Stimulated activated naive CD8-positive, alpha-beta T cell treated with anti-CD3 and anti-CD28 coated beads, Interleukin-15, Interleukin-2, amounts not matched to agents 100 U/mL and 50 U/mL, for 24 hours (primary cell): ENCODE measurements around the gene GALNT12.

ENCODE experiments used
- ATAC-seq: fragments of 150-1000 bp; cut with Tn5 transposase; one replicate; pipeline ENCODE4 v1.10.0; 2021
- DNase-seq: peaks from one replicate; pipeline ENCODE4 v3.0.0; 2021

The GALNT12 gene

GRCh38 chr9:98860871-98861293 lies 53.4 kb downstream of the GALNT12 start:
- DNase-seq (no peak), ATAC-seq (no peak)

- ATAC-seq (peak; percentile 50), DNase-seq (no peak)
These were observed 54.5 kb downstream of the GALNT12 start for GRCh38 chr9:98861781-98862504.

- DNase-seq (no peak), ATAC-seq (no peak)
These were observed 55.5 kb downstream of the GALNT12 start for GRCh38 chr9:98862936-98863335.

- ATAC-seq: no peak
- DNase-seq: no peak
These were observed 57.1 kb downstream of the GALNT12 start for GRCh38 chr9:98864281-98865174.

GRCh38 chr9:98865284-98865875 lies 57.9 kb downstream of the GALNT12 start:
- no peak for DNase-seq

GRCh38 chr9:98866435-98867102 lies 59.1 kb downstream of the GALNT12 start:
- ATAC-seq: no peak
- no peak for DNase-seq

More at GRCh38 chr9:98865284-98865875, 57.9 kb downstream of the GALNT12 start:
- ATAC-seq: no peak

- no peak for DNase-seq
- ATAC-seq: no peak
These were observed 59.6 kb downstream of the GALNT12 start for GRCh38 chr9:98867103-98867428.

- DNase-seq (no peak), ATAC-seq (no peak)
These were observed 60.1 kb downstream of the GALNT12 start for GRCh38 chr9:98867429-98868168.

GRCh38 chr9:98869078-98869745 lies 61.7 kb downstream of the GALNT12 start:
- ATAC-seq: no peak
- DNase-seq: no peak

GRCh38 chr9:98869866-98870265 lies 62.4 kb downstream of the GALNT12 start:
- ATAC-seq: no peak
- no peak for DNase-seq

- no peak for ATAC-seq
These were observed 63.5 kb downstream of the GALNT12 start for GRCh38 chr9:98870782-98871557.

GRCh38 chr9:98871558-98872065 lies 64.1 kb downstream of the GALNT12 start:
- DNase-seq (no peak), ATAC-seq (no peak)

More at GRCh38 chr9:98870782-98871557, 63.5 kb downstream of the GALNT12 start:
- DNase-seq: no peak

GRCh38 chr9:98873526-98873925 lies 66.1 kb downstream of the GALNT12 start:
- no peak for DNase-seq
- ATAC-seq: no peak

- no peak for DNase-seq
- ATAC-seq: no peak
These were observed 66.5 kb downstream of the GALNT12 start for GRCh38 chr9:98873951-98874371.

- no peak for ATAC-seq
- DNase-seq: no peak
These were observed 67.3 kb downstream of the GALNT12 start for GRCh38 chr9:98874721-98875255.

GRCh38 chr9:98875536-98875935 lies 68.1 kb downstream of the GALNT12 start:
- ATAC-seq (no peak), DNase-seq (no peak)

GRCh38 chr9:98877311-98877710 lies 69.8 kb downstream of the GALNT12 start:
- DNase-seq (no peak), ATAC-seq (no peak)

GRCh38 chr9:98879094-98879962 lies 71.9 kb downstream of the GALNT12 start:
- DNase-seq: no peak
- ATAC-seq: no peak

- ATAC-seq (no peak), DNase-seq (no peak)
These were observed 72.5 kb downstream of the GALNT12 start for GRCh38 chr9:98879963-98880310.
